GM10266 (cell line): Measurements from ENCODE around the gene FBXL12.
"Not testable (repeated sequence)": the region's sequence is repeated elsewhere in the genome, so short reads cannot be mapped to it uniquely, and the experiment has no call there.

ENCODE experiments used
- DNase-seq: peaks from one replicate; pipeline ENCODE4 v3.0.0; 2012; ENCODE audit errors: extremely low spot score
- CTCF ChIP-seq: IDR thresholded peaks from 2 replicates; pipeline ENCODE4 v1.5.1; 2012; ENCODE audit warnings: mild to moderate bottlenecking, low read depth; ENCODE audit not compliant: control insufficient read depth, insufficient read depth; ENCODE audit errors: missing control alignments

Gene FBXL12

GRCh38 chr19:9786819-9787218, 32.1 kb downstream of the FBXL12 start:
- TF ChIP-seq CTCF, result no peak
- no peak for DNase-seq

- no peak for TF ChIP-seq CTCF
- DNase-seq, result no peak
These were observed 32.5 kb downstream of the FBXL12 start for GRCh38 chr19:9786342-9786741.

GRCh38 chr19:9785367-9786331, 33.2 kb downstream of the FBXL12 start:
- DNase-seq, result peak; percentile 92
- no peak for TF ChIP-seq CTCF

- DNase-seq, result not testable (repeated sequence)
These were observed 34.7 kb downstream of the FBXL12 start for GRCh38 chr19:9784163-9784496.

- DNase-seq, result no peak
- TF ChIP-seq CTCF, result no peak
These were observed 36.5 kb downstream of the FBXL12 start for GRCh38 chr19:9782338-9782737.

GRCh38 chr19:9768175-9769112, 50.4 kb downstream of the FBXL12 start, which contains the start of gene ZNF846:
TSS of gene ZNF846 (minus strand) at chr19:9768738. CDS start at chr19:9764950, 3,788 bp downstream.
- TF ChIP-seq CTCF, result no peak
- DNase-seq, result peak; percentile 89
